HepG2 (cell line): ENCODE data around the gene PATE4. TPM values are rescaled to one million over a fixed set of nuclear protein-coding genes. Genes with fewer than 3 reads are reported as not detected.

Source experiments
- ARNT2 ChIP-seq: sonication (generic); formaldehyde crosslinking; IDR thresholded peaks from 2 replicates; pipeline ENCODE4 v1.8.0; 2022; ENCODE audit warnings: mild to moderate bottlenecking, low read depth, missing genetic modification reagents, moderate library complexity
- BRCA1 ChIP-seq: sonication (generic); formaldehyde crosslinking; IDR thresholded peaks from 2 replicates; pipeline ENCODE4 v1.4.0; 2020; ENCODE audit warnings: missing genetic modification reagents
- ETV6 ChIP-seq: sonication (generic); formaldehyde crosslinking; conservative IDR thresholded peaks from 2 replicates; pipeline ENCODE4 v1.4.0; 2020; ENCODE audit warnings: missing genetic modification reagents
- IRF2 ChIP-seq: IDR thresholded peaks from 2 replicates; pipeline ENCODE4 v1.6.1; 2018; ENCODE audit warnings: missing genetic modification reagents, missing compliant biosample characterization
- MAFG ChIP-seq: sonication (generic); formaldehyde crosslinking; IDR thresholded peaks from 2 replicates; pipeline ENCODE4 v1.5.1; 2020; ENCODE audit warnings: mild to moderate bottlenecking, missing genetic modification reagents
- NR2F1 ChIP-seq, 2 experiments: fragments of 450-650 bp in 1 of 2; formaldehyde crosslinking in 1 of 2; IDR thresholded peaks; 2 replicates each; pipeline versions ENCODE4 v1.5.0 to v1.6.1; 2016 to 2020; ENCODE audit warnings: mild to moderate bottlenecking in 1 of 2, missing compliant biosample characterization in 1 of 2, missing genetic modification reagents in 1 of 2, moderate library complexity in 1 of 2
- SNAI1 ChIP-seq: sonication (generic); formaldehyde crosslinking; IDR thresholded peaks from 2 replicates; pipeline ENCODE4 v1.5.0; 2020; ENCODE audit warnings: mild to moderate bottlenecking, missing genetic modification reagents, borderline replicate concordance
- SP2 ChIP-seq: sonication (generic); formaldehyde crosslinking; IDR thresholded peaks from 2 replicates; pipeline ENCODE4 v1.5.1; 2020; ENCODE audit warnings: mild to moderate bottlenecking, missing genetic modification reagents
- SPEN ChIP-seq: sonication (generic); formaldehyde crosslinking; IDR thresholded peaks from 2 replicates; pipeline ENCODE4 v1.5.1; 2020; ENCODE audit warnings: low read depth, mild to moderate bottlenecking, missing genetic modification reagents
- STAT5B ChIP-seq: sonication (generic); formaldehyde crosslinking; IDR thresholded peaks from 2 replicates; pipeline ENCODE4 v1.4.0; 2020; ENCODE audit warnings: missing genetic modification reagents
- ZNF335 ChIP-seq: sonication (generic); formaldehyde crosslinking; IDR thresholded peaks from 2 replicates; pipeline ENCODE4 v1.4.0; 2020; ENCODE audit warnings: missing genetic modification reagents
- ZNF33B ChIP-seq: sonication (generic); formaldehyde crosslinking; IDR thresholded peaks from 2 replicates; pipeline ENCODE4 v1.5.1; 2020; ENCODE audit warnings: mild to moderate bottlenecking, missing genetic modification reagents
- ZNF563 ChIP-seq: sonication (generic); formaldehyde crosslinking; IDR thresholded peaks from 2 replicates; pipeline ENCODE4 v1.8.0; 2022; ENCODE audit warnings: mild to moderate bottlenecking, moderate library complexity, missing genetic modification reagents
- ZNF569 ChIP-seq: sonication (generic); formaldehyde crosslinking; IDR thresholded peaks from 2 replicates; pipeline ENCODE4 v1.5.0; 2020; ENCODE audit warnings: mild to moderate bottlenecking, missing genetic modification reagents, moderate library complexity, borderline replicate concordance
- ZNF598 ChIP-seq: sonication (generic); formaldehyde crosslinking; IDR thresholded peaks from 2 replicates; pipeline ENCODE4 v1.5.1; 2020; ENCODE audit warnings: mild to moderate bottlenecking, missing genetic modification reagents, borderline replicate concordance
- polyA plus RNA-seq, 8 experiments: library from polyadenylated mRNA; depleted of rRNA in 3 of 8; stranded (reverse) in 7 of 8; unstranded in 1 of 8; fragments of >200 nt; fragmentation: Illumina TruSeq in 4 of 8; extraction: Trizol in 4 of 8; gene quantifications; 2 replicates each; pipeline versions ENCODE4 v1.2.1 to v1.2.3, GENCODE V29; 2011 to 2016; ENCODE audit warnings: low read depth in 4 of 8, missing spikeins in 1 of 8, mixed read lengths in 1 of 8; ENCODE audit not compliant: insufficient read depth in 1 of 8
- total RNA-seq, 5 experiments: library from RNA; depleted of rRNA; stranded (reverse); fragments of >200 nt; fragmentation: Illumina TruSeq; extraction: Trizol; gene quantifications; 2 replicates each; pipeline ENCODE4 v1.2.3, GENCODE V29; 2016; ENCODE audit warnings: low read depth in 1 of 5
- TF ChIP-seq, protein P1 (sequence below): sonication (generic); formaldehyde crosslinking; IDR thresholded peaks from 2 replicates; pipeline ENCODE4 v1.4.0; 2020; ENCODE audit warnings: missing genetic modification reagents, borderline replicate concordance
- TF ChIP-seq, protein P2 (sequence below): sonication (generic); formaldehyde crosslinking; IDR thresholded peaks from 2 replicates; pipeline ENCODE4 v1.5.1; 2020; ENCODE audit warnings: mild to moderate bottlenecking, missing genetic modification reagents, borderline replicate concordance
- TF ChIP-seq, protein P3 (sequence below): sonication (generic); formaldehyde crosslinking; IDR thresholded peaks from 2 replicates; pipeline ENCODE4 v1.8.0; 2022; ENCODE audit warnings: mild to moderate bottlenecking, missing genetic modification reagents, borderline replicate concordance

PATE4 gene
- total and polyA plus RNA-seq, 2 of the 13 experiments (the other 11 are each of a cell fraction or from before 2014, with no cell fraction given) = not detected

DNA sequence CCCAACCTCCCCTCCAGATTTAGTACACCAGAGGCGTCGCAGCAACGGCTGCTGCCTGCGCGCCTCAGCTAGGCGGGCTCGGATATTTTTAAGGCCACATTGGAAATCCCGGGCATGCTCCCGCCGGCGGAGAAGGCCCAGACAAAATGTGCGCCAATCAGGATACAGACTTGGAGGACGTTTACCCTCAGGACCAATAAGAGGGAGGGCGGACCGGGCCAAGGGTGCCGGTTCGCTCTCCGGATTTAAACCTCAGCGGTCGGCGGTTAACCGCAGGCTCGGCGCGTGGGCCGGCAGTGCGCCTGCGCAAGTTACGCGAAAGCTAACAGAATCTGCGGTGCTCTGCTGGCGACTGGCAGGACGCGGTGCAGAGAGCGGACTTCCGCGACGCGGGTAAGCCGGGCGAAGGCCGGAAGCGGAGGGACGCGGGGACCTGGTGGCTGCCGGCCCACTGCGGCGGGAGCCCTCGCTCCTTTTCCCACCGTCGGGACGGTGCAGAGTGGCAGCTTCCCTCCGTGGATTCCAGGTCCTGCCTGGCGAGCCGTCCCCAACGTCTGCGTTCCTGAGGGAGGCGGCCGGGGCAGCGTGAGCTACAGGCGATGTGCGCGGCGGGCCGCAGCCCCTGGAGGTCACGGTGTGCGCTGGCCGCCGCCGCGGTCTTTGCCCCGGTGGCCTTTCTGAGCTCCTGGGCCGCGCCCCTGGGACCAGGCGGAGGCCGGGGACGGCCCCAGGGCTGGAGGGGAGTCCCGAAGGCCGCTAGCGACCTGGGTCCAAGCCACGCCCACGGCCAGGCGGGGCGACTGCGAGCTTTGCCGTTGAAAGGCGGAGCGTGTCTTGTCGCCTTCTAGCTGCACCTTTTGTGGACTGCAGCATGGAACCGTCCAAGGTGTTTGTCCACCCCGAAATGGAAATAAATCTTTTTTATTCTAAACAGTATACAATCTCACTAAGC lies 54.5 kb downstream of the PATE4 start, which contains the start of gene HYLS1 (continued):
- TF ChIP-seq, protein P1, sequence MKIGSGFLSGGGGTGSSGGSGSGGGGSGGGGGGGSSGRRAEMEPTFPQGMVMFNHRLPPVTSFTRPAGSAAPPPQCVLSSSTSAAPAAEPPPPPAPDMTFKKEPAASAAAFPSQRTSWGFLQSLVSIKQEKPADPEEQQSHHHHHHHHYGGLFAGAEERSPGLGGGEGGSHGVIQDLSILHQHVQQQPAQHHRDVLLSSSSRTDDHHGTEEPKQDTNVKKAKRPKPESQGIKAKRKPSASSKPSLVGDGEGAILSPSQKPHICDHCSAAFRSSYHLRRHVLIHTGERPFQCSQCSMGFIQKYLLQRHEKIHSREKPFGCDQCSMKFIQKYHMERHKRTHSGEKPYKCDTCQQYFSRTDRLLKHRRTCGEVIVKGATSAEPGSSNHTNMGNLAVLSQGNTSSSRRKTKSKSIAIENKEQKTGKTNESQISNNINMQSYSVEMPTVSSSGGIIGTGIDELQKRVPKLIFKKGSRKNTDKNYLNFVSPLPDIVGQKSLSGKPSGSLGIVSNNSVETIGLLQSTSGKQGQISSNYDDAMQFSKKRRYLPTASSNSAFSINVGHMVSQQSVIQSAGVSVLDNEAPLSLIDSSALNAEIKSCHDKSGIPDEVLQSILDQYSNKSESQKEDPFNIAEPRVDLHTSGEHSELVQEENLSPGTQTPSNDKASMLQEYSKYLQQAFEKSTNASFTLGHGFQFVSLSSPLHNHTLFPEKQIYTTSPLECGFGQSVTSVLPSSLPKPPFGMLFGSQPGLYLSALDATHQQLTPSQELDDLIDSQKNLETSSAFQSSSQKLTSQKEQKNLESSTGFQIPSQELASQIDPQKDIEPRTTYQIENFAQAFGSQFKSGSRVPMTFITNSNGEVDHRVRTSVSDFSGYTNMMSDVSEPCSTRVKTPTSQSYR (CRISPR knock-in tag) = no peak
- TF ChIP-seq IRF2 (no peak; the same call in 1 of the 2 replicates), ZNF598 (CRISPR knock-in tag) (peak; percentile 93; the same call in 1 of the 2 replicates), ETV6 (CRISPR knock-in tag) (no peak), SP2 (CRISPR knock-in tag) (peak; percentile 27; the same call in 1 of the 2 replicates), SNAI1 (CRISPR knock-in tag) (no peak), SPEN (peak; percentile 76), BRCA1 (CRISPR knock-in tag) (no peak), STAT5B (CRISPR knock-in tag) (no peak), NR2F1 (CRISPR knock-in tag; IDR thresholded peaks at IDR 0.05) (no peak), MAFG (CRISPR knock-in tag) (no peak), ZNF569 (CRISPR knock-in tag) (no peak), ARNT2 (CRISPR knock-in tag) (peak; percentile 80), ZNF33B (CRISPR knock-in tag) (peak; percentile 69; the same call in 1 of the 2 replicates), ZNF335 (no peak), ZNF563 (CRISPR knock-in tag) (peak; percentile 40; the same call in 1 of the 2 replicates)
- TF ChIP-seq, protein P2, sequence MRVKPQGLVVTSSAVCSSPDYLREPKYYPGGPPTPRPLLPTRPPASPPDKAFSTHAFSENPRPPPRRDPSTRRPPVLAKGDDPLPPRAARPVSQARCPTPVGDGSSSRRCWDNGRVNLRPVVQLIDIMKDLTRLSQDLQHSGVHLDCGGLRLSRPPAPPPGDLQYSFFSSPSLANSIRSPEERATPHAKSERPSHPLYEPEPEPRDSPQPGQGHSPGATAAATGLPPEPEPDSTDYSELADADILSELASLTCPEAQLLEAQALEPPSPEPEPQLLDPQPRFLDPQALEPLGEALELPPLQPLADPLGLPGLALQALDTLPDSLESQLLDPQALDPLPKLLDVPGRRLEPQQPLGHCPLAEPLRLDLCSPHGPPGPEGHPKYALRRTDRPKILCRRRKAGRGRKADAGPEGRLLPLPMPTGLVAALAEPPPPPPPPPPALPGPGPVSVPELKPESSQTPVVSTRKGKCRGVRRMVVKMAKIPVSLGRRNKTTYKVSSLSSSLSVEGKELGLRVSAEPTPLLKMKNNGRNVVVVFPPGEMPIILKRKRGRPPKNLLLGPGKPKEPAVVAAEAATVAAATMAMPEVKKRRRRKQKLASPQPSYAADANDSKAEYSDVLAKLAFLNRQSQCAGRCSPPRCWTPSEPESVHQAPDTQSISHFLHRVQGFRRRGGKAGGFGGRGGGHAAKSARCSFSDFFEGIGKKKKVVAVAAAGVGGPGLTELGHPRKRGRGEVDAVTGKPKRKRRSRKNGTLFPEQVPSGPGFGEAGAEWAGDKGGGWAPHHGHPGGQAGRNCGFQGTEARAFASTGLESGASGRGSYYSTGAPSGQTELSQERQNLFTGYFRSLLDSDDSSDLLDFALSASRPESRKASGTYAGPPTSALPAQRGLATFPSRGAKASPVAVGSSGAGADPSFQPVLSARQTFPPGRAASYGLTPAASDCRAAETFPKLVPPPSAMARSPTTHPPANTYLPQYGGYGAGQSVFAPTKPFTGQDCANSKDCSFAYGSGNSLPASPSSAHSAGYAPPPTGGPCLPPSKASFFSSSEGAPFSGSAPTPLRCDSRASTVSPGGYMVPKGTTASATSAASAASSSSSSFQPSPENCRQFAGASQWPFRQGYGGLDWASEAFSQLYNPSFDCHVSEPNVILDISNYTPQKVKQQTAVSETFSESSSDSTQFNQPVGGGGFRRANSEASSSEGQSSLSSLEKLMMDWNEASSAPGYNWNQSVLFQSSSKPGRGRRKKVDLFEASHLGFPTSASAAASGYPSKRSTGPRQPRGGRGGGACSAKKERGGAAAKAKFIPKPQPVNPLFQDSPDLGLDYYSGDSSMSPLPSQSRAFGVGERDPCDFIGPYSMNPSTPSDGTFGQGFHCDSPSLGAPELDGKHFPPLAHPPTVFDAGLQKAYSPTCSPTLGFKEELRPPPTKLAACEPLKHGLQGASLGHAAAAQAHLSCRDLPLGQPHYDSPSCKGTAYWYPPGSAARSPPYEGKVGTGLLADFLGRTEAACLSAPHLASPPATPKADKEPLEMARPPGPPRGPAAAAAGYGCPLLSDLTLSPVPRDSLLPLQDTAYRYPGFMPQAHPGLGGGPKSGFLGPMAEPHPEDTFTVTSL (CRISPR knock-in tag) = no peak
- TF ChIP-seq, protein P3, sequence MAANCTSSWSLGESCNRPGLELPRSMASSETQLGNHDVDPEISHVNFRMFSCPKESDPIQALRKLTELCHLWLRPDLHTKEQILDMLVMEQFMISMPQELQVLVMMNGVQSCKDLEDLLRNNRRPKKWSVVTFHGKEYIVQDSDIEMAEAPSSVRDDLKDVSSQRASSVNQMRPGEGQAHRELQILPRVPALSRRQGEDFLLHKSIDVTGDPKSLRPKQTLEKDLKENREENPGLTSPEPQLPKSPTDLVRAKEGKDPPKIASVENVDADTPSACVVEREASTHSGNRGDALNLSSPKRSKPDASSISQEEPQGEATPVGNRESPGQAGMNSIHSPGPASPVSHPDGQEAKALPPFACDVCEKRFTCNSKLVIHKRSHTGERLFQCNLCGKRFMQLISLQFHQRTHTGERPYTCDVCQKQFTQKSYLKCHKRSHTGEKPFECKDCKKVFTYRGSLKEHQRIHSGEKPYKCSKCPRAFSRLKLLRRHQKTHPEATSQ (CRISPR knock-in tag) = no peak
